NB4 (cell line): ENCODE measurements around the gene GCDH.

Experiments
- DNase-seq: peaks from one replicate; pipeline ENCODE4 v3.0.0; 2010; ENCODE audit warnings: low read depth
- H3K4me3 ChIP-seq: one replicate; pipeline ENCODE4 v1.5.1; 2011; ENCODE audit warnings: mild to moderate bottlenecking, low read depth, low read length, moderate library complexity
- CTCF ChIP-seq: IDR thresholded peaks from one replicate; pipeline ENCODE4 v1.5.1; 2012; ENCODE audit warnings: low read depth, low read length
- MAX ChIP-seq: IDR thresholded peaks from 2 replicates; pipeline ENCODE4 v1.6.1; 2011; ENCODE audit warnings: low read depth, low read length
- MYC ChIP-seq: IDR thresholded peaks from 2 replicates; pipeline ENCODE4 v1.6.1; 2011; ENCODE audit warnings: low read depth, low read length
- POLR2A ChIP-seq: IDR thresholded peaks from 2 replicates; pipeline ENCODE4 v1.6.1; 2011; ENCODE audit warnings: mild to moderate bottlenecking; ENCODE audit not compliant: insufficient read length; ENCODE audit errors: extremely low read depth

The GCDH gene

GRCh38 chr19:12884926-12885748 is 5.8 kb upstream of the GCDH start:
- peak overlapping the region; percentile 38 for H3K4me3 ChIP-seq
- TF ChIP-seq MAX (no peak), CTCF (peak; percentile 62)
- peak; percentile 82 for DNase-seq

- no peak for DNase-seq
- no peak for TF ChIP-seq POLR2A
- no peak for TF ChIP-seq MYC
- no peak for TF ChIP-seq CTCF
- no peak for TF ChIP-seq MAX
- no peak overlapping the region for H3K4me3 ChIP-seq
These were observed 5.0 kb upstream of the GCDH start for GRCh38 chr19:12885749-12886650.

GRCh38 chr19:12886651-12886968 is 4.3 kb upstream of the GCDH start:
- no peak for DNase-seq
- no peak for TF ChIP-seq POLR2A
- TF ChIP-seq MYC: no peak
- no peak overlapping the region for H3K4me3 ChIP-seq

- DNase-seq: no peak
- H3K4me3 ChIP-seq: no peak within 1 kb of the TSS
- no peak for TF ChIP-seq CTCF
- no peak for TF ChIP-seq MAX
- TF ChIP-seq MYC: no peak
- no peak for TF ChIP-seq POLR2A
These were observed 3.8 kb upstream of the GCDH start, which contains the start of gene KLF1 for GRCh38 chr19:12886969-12887747. Gene KLF1 (minus strand): TSS chr19:12887201. CDS start chr19:12887140, 61 bp downstream.

GRCh38 chr19:12888006-12888603 is 2.9 kb upstream of the GCDH start:
- H3K4me3 ChIP-seq: no peak overlapping the region
- no peak for DNase-seq
- TF ChIP-seq MAX (no peak), MYC (no peak), CTCF (no peak)
